ENCODE data around the gene ZNF101. TPM values are rescaled to one million over a fixed set of nuclear protein-coding genes. Genes with fewer than 3 reads are reported as not detected.

ZNF101 gene
- total RNA-seq, 1 donor from 2014 or later: 29.5 TPM

DNA sequence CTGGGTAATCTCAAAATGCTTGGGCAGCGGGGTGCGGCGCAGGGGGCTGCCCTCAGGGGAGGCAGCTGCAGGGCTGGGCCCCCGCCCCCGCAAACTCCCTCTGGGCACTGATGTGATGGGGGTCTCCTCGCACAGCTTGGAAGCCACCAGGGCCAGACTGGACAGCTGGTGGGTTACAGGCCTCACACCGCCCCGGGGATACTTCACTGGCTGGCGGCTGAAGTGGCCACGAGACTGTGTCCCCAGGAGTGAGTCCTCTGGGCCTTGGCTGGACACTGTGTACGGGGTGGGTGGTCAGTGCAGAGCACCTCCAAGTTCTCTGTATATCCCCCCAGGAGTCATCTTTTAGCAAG is 38.6 kb upstream of the ZNF101 start:
- no peak for DNase-seq (ENCODE audit: low spot score)
- peaks cover 30% of the 10 kb centered on the region for H3K36me3 Mint-ChIP-seq (ENCODE audit: low read depth, unreplicated experiment)
- TF ChIP-seq, protein P1, sequence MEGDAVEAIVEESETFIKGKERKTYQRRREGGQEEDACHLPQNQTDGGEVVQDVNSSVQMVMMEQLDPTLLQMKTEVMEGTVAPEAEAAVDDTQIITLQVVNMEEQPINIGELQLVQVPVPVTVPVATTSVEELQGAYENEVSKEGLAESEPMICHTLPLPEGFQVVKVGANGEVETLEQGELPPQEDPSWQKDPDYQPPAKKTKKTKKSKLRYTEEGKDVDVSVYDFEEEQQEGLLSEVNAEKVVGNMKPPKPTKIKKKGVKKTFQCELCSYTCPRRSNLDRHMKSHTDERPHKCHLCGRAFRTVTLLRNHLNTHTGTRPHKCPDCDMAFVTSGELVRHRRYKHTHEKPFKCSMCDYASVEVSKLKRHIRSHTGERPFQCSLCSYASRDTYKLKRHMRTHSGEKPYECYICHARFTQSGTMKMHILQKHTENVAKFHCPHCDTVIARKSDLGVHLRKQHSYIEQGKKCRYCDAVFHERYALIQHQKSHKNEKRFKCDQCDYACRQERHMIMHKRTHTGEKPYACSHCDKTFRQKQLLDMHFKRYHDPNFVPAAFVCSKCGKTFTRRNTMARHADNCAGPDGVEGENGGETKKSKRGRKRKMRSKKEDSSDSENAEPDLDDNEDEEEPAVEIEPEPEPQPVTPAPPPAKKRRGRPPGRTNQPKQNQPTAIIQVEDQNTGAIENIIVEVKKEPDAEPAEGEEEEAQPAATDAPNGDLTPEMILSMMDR (IDR thresholded peaks at IDR 0.05; ENCODE audit: unreplicated experiment): no peak
- H3K4me3 Mint-ChIP-seq (ENCODE audit: unreplicated experiment): no peak overlapping the region
- no peak overlapping the region for H3K27ac Mint-ChIP-seq (ENCODE audit: unreplicated experiment)
- H3K27me3 Mint-ChIP-seq (ENCODE audit: unreplicated experiment): peaks cover 18% of the 10 kb centered on the region
- no peaks in the 10 kb centered on the region for H3K9me3 Mint-ChIP-seq (ENCODE audit: unreplicated experiment)
- peaks cover 5% of the 10 kb centered on the region for H3K4me1 Mint-ChIP-seq (ENCODE audit: unreplicated experiment)

DNA sequence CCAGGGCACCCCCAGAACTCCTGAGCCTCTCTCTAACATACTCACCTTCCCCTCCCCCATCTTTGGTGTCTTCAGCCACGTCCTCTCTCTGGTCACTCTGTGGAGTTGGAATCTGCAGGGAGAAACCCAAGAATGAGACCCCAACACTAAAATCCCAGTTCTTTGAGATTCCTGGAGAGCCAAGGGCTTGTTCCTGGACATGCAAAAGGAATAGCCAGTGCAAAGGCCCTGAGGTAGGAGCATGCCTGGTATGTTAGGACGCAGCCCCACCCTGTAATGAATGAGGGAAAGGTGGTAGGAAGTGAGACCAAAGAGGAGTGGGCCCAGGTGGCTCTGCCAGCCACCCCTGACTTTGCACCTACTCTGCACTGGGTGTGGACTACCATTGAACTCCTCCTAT is 38.2 kb upstream of the ZNF101 start:
- Mint-ChIP-seq H3K36me3 (ENCODE audit: low read depth, unreplicated experiment) (peaks cover 30% of the 10 kb centered on the region), H3K4me1 (ENCODE audit: unreplicated experiment) (peaks cover 5% of the 10 kb centered on the region), H3K4me3 (ENCODE audit: unreplicated experiment) (peak overlapping the region; percentile 42), H3K27ac (ENCODE audit: unreplicated experiment) (no peak overlapping the region), H3K27me3 (ENCODE audit: unreplicated experiment) (peaks cover 18% of the 10 kb centered on the region), H3K9me3 (ENCODE audit: unreplicated experiment) (no peaks in the 10 kb centered on the region)
- TF ChIP-seq, protein P1 (IDR thresholded peaks at IDR 0.05; ENCODE audit: unreplicated experiment): no peak
- DNase-seq (ENCODE audit: low spot score): no peak

GRCh38 chr19:19631346-19631745 is 37.3 kb upstream of the ZNF101 start:
- TF ChIP-seq, protein P1 (IDR thresholded peaks at IDR 0.05; ENCODE audit: unreplicated experiment): no peak
- Mint-ChIP-seq H3K27me3 (ENCODE audit: unreplicated experiment) (peaks cover 18% of the 10 kb centered on the region), H3K9me3 (ENCODE audit: unreplicated experiment) (no peaks in the 10 kb centered on the region), H3K4me1 (ENCODE audit: unreplicated experiment) (peaks cover 5% of the 10 kb centered on the region), H3K27ac (ENCODE audit: unreplicated experiment) (no peak overlapping the region), H3K36me3 (ENCODE audit: low read depth, unreplicated experiment) (peaks cover 30% of the 10 kb centered on the region), H3K4me3 (ENCODE audit: unreplicated experiment) (no peak overlapping the region)
- no peak for DNase-seq (ENCODE audit: low spot score)

DNA sequence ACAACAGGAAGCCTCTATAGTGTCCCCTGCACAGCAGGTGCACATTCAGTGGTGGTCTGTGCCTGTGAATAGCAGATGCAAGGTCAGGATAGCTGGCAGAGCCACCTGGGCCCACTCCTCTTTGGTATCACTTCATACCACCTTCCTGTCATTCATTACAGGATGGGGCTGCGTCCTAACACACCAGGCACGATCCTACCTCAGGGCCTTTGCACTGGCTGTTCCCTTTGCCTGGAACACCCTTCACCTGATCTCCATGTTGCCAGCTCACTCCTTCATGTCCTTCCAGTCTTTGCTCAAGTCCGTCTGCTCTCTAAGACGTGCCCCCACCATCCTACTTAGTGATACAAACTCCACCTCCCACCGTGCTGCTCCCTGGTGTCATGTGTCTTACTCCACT is 36.0 kb upstream of the ZNF101 start:
- TF ChIP-seq, protein P1 (IDR thresholded peaks at IDR 0.05; ENCODE audit: unreplicated experiment): no peak
- no peaks in the 10 kb centered on the region for H3K9me3 Mint-ChIP-seq (ENCODE audit: unreplicated experiment)

GRCh38 chr19:19633711-19634515 is 34.7 kb upstream of the ZNF101 start:
- TF ChIP-seq, protein P1 (IDR thresholded peaks at IDR 0.05; ENCODE audit: unreplicated experiment): no peak
- peaks cover 7% of the 10 kb centered on the region for H3K27me3 Mint-ChIP-seq (ENCODE audit: unreplicated experiment)
- DNase-seq (ENCODE audit: low spot score): no peak
- H3K9me3 Mint-ChIP-seq (ENCODE audit: unreplicated experiment): no peaks in the 10 kb centered on the region
- peak overlapping the region; percentile 51 for H3K4me3 Mint-ChIP-seq (ENCODE audit: unreplicated experiment)
- no peak overlapping the region for H3K27ac Mint-ChIP-seq (ENCODE audit: unreplicated experiment)
- H3K36me3 Mint-ChIP-seq (ENCODE audit: low read depth, unreplicated experiment): peaks cover 25% of the 10 kb centered on the region
- H3K4me1 Mint-ChIP-seq (ENCODE audit: unreplicated experiment): no peaks in the 10 kb centered on the region

More for the DNA sequence above, 36.0 kb upstream of the ZNF101 start:
- Mint-ChIP-seq H3K27me3 (ENCODE audit: unreplicated experiment) (peaks cover 10% of the 10 kb centered on the region), H3K4me1 (ENCODE audit: unreplicated experiment) (no peaks in the 10 kb centered on the region), H3K27ac (ENCODE audit: unreplicated experiment) (no peak overlapping the region), H3K36me3 (ENCODE audit: low read depth, unreplicated experiment) (peaks cover 25% of the 10 kb centered on the region), H3K4me3 (ENCODE audit: unreplicated experiment) (peak overlapping the region; percentile 0)
- DNase-seq (ENCODE audit: low spot score): no peak

Data from endothelial cell (in vitro differentiated cells).